ENCODE results near the gene ROMO1.

- TF ChIP-seq USF1 (IDR thresholded peaks at IDR 0.05) = no peak
- no peak for TF ChIP-seq REST (IDR thresholded peaks at IDR 0.05; ENCODE audit: low read depth)
- no peak for TF ChIP-seq TCF12 (IDR thresholded peaks at IDR 0.05; ENCODE audit: low read depth)
- no peak for TF ChIP-seq EGR1 (IDR thresholded peaks at IDR 0.05)
- TF ChIP-seq NFIC (IDR thresholded peaks at IDR 0.05) = no peak
- TF ChIP-seq EP300 (IDR thresholded peaks at IDR 0.05; ENCODE audit: borderline replicate concordance) = no peak
- TF ChIP-seq RAD21 (IDR thresholded peaks at IDR 0.05; ENCODE audit: low read depth) = no peak
- TF ChIP-seq MAX (IDR thresholded peaks at IDR 0.05) = 0 out of 2 replicates have a peak, but pooled peaks have one; percentile 44
- no peak for TF ChIP-seq CEBPB (IDR thresholded peaks at IDR 0.05)
- TF ChIP-seq TEAD4 (IDR thresholded peaks at IDR 0.05) = no peak
- TF ChIP-seq YY1 (IDR thresholded peaks at IDR 0.05; ENCODE audit: low read depth) = no peak
These were observed 35.4 kb upstream of the ROMO1 start for GRCh38 chr20:35663516-35664465.
